Measurements from ENCODE around the gene ZNF678. TPM values are rescaled to one million over a fixed set of nuclear protein-coding genes. Genes with fewer than 3 reads are reported as not detected.

Gene ZNF678
- total RNA-seq, 4 donors from 2014 or later = 4.3 to 10.0 (median 6.3) TPM

DNA sequence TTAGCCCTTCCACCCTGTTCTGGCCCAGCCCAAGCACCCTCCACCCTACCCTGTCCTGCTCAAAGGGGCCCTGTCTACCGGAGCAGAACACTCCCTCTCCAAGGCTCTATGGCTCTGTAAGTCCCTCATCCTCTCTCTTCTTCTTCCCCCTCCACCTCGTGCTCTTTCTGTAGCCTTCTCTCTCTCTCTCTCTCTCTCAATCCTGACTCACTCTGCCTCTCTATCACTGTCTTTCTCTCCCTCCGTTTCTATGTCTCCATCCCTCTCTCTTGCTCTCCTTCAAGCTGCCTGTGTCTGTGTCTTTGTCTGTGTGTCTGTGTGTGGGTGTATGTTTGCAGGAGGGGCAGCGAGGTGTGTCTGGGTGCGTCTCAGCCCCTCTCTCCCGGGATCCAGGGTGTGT lies 1.3 kb upstream of the ZNF678 start:
- TF ChIP-seq POLR2AphosphoS5 (IDR thresholded peaks at IDR 0.05) (no peak), POLR2A (IDR thresholded peaks at IDR 0.05) (no peak), EP300 (IDR thresholded peaks at IDR 0.05) (no peak)
- TF ChIP-seq, protein P1, sequence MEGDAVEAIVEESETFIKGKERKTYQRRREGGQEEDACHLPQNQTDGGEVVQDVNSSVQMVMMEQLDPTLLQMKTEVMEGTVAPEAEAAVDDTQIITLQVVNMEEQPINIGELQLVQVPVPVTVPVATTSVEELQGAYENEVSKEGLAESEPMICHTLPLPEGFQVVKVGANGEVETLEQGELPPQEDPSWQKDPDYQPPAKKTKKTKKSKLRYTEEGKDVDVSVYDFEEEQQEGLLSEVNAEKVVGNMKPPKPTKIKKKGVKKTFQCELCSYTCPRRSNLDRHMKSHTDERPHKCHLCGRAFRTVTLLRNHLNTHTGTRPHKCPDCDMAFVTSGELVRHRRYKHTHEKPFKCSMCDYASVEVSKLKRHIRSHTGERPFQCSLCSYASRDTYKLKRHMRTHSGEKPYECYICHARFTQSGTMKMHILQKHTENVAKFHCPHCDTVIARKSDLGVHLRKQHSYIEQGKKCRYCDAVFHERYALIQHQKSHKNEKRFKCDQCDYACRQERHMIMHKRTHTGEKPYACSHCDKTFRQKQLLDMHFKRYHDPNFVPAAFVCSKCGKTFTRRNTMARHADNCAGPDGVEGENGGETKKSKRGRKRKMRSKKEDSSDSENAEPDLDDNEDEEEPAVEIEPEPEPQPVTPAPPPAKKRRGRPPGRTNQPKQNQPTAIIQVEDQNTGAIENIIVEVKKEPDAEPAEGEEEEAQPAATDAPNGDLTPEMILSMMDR (IDR thresholded peaks at IDR 0.05) = no peak
- no peaks in the 10 kb centered on the region for H3K9me3 ChIP-seq
- no peak for ATAC-seq
- H3K27ac ChIP-seq = no peak overlapping the region
- peaks cover 0 to 25% (median 0%) of the 10 kb centered on the region in 3 donors for H3K4me1 ChIP-seq
- no peak overlapping the region for H3K4me3 ChIP-seq
- WGBS, 2 donors (ENCODE audit: low coverage in 1 of 2) = 69% methylated on average over 3 of the region's 6 CpGs
- H3K27me3 ChIP-seq = peaks cover 41% of the 10 kb centered on the region
- H3K36me3 ChIP-seq = no peaks in the 10 kb centered on the region

DNA sequence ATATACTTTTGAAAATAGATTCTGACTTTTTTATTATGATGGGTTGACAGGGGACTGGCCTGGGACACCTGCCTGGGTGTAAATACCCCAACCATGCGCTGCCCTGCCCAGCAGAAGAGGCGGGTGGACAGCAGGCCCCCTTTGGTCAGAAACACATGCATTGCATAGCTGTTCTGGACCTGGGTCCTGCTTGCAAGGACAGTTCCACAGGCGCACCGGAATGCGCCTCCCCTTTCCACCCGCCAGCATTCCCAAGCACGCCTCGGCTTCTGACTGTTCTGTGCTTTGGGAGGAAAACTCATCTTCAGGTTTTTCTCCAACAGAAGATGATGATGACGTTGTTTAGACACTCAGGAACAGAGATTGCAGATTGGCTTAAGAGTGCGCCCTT lies 428 bp upstream of the ZNF678 start:
- Histone ChIP-seq H3K4me1 (peaks cover 0 to 25% (median 0%) of the 10 kb centered on the region in 3 donors), H3K9me3 (no peaks in the 10 kb centered on the region), H3K27ac (peak overlapping the region in 3 of 4 donors; percentile 83 to 89 (median 85)), H3K36me3 (no peaks in the 10 kb centered on the region), H3K27me3 (peaks cover 41% of the 10 kb centered on the region), H3K4me3 (peak overlapping the region in 1 of 2 donors; percentile 81)
- TF ChIP-seq EP300 (IDR thresholded peaks at IDR 0.05) = no peak
- TF ChIP-seq, protein P1 (IDR thresholded peaks at IDR 0.05) = no peak
- no peak for TF ChIP-seq POLR2A (IDR thresholded peaks at IDR 0.05)
- TF ChIP-seq POLR2AphosphoS5 (IDR thresholded peaks at IDR 0.05) = no peak
- WGBS, 2 donors (ENCODE audit: low coverage in 1 of 2) = 66 to 90% methylated on average over 2 to 6 of the region's 10 CpGs
- no peak for ATAC-seq

DNA sequence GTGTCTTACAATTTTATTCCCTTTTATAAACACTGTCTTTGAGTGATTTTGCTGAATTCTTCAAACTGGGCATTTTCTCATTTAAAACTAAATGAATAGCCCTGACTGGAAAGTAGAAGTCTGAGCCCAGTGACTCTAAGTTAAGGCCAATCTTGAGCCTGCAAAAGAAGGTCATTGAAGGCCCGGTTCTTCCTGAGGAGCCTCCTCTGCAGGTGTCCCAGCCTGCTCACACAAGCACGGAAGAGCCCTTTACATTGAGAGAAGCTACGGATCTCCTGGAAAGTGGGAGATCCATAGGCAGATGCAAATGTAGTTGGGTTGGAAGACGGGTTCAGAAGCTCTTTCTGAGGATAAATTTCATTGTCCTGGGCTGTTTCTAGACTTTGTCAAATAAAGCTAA lies 3.9 kb downstream of the ZNF678 start:
- peaks cover 0 to 13% (median 0%) of the 10 kb centered on the region in 3 donors for H3K4me1 ChIP-seq
- no peak for TF ChIP-seq POLR2A (IDR thresholded peaks at IDR 0.05)
- TF ChIP-seq, protein P1 (IDR thresholded peaks at IDR 0.05) = no peak
- no peak for TF ChIP-seq EP300 (IDR thresholded peaks at IDR 0.05)
- TF ChIP-seq POLR2AphosphoS5 (IDR thresholded peaks at IDR 0.05) = no peak
- H3K27me3 ChIP-seq = no peaks in the 10 kb centered on the region
- no peak overlapping the region for H3K4me3 ChIP-seq
- no peak overlapping the region for H3K27ac ChIP-seq
- WGBS, 2 donors (ENCODE audit: low coverage in 1 of 2) = 72 to 83% methylated on average over 3 to 4 of the region's 4 CpGs
- H3K9me3 ChIP-seq = no peaks in the 10 kb centered on the region
- ATAC-seq = no peak
- H3K36me3 ChIP-seq = no peaks in the 10 kb centered on the region

DNA sequence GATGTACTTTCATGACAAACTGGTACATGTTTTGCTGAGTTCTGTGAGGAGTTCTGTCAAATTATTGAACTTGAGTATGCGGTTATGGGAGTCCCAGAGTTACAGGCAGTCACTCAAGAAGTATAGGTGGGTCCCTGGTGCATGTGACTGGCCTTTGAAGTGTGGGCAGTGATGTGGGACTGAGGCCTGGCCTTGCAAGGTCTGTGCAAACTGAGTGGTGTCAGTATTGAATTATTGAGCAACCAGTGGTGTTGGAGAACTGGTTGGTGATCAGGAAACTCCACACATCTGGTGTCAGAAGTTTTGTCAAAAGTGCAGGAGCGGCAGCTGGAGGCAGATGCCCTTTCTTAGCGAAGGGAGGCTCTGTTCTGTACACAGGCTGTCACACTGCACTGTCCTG lies 5.2 kb downstream of the ZNF678 start:
- no peak for TF ChIP-seq EP300 (IDR thresholded peaks at IDR 0.05)
- no peaks in the 10 kb centered on the region for H3K9me3 ChIP-seq
- H3K27ac ChIP-seq = no peak overlapping the region
- 91% methylated on average over 3 of the region's 3 CpGs; no CpG with 5 or more reads in 1 of the 2 donors for WGBS, 2 donors (ENCODE audit: low coverage in 1 of 2)
- H3K4me3 ChIP-seq = no peak overlapping the region
- H3K36me3 ChIP-seq = no peaks in the 10 kb centered on the region
- H3K4me1 ChIP-seq = peaks cover 0 to 17% (median 0%) of the 10 kb centered on the region in 3 donors
- ATAC-seq = no peak
- H3K27me3 ChIP-seq = no peaks in the 10 kb centered on the region

DNA sequence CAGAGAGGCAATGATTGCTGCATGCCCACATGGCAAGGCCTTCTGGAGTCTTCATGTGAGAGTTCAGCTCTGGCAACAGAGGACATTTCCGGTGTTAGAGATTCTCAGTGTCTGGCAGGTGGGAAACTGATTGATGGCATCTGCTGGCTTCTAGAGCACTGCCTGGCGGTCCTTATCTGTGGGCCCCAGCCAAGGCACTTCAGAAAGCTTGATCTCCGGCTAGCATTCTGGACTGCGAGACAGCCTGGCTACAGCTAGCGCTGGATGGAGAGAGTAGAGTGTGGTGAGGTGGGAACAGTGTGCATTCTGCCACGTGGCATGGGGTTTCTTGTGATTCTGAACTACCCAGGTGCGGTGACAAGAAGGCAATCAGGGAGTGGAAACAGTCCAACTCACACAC lies 9.4 kb downstream of the ZNF678 start:
- H3K9me3 ChIP-seq = no peaks in the 10 kb centered on the region
- peaks cover 0 to 3% (median 0%) of the 10 kb centered on the region in 3 donors for H3K4me1 ChIP-seq
- H3K27ac ChIP-seq = no peak overlapping the region
- TF ChIP-seq POLR2AphosphoS5 (IDR thresholded peaks at IDR 0.05) (no peak), EP300 (IDR thresholded peaks at IDR 0.05) (no peak), POLR2A (IDR thresholded peaks at IDR 0.05) (no peak)
- TF ChIP-seq, protein P1 (IDR thresholded peaks at IDR 0.05) = no peak
- 75 to 89% methylated on average over 3 to 4 of the region's 7 CpGs for WGBS, 2 donors (ENCODE audit: low coverage in 1 of 2)
- ATAC-seq = no peak
- no peaks in the 10 kb centered on the region for H3K27me3 ChIP-seq
- no peaks in the 10 kb centered on the region for H3K36me3 ChIP-seq
- no peak overlapping the region for H3K4me3 ChIP-seq

Measured in gastroesophageal sphincter (tissue), 4 donors.